H1 (cell line): ENCODE results near the gene LRBA. TPM values are rescaled to one million over a fixed set of nuclear protein-coding genes. Genes with fewer than 3 reads are reported as not detected.

Experiments used
- CTCF ChIA-PET: fragments of 300-600 bp; sonication (Branson Sonifier 250); formaldehyde crosslinking; loops from one replicate; lab custom pipeline; 2021; ENCODE audit not compliant: partially characterized antibody; lab: Charles Lee
- POLR2A ChIA-PET: fragments of 300-600 bp; sonication (Branson Sonifier 250); formaldehyde crosslinking; loops from one replicate; lab custom pipeline; 2021; ENCODE audit warnings: inconsistent platforms; ENCODE audit not compliant: partially characterized antibody; lab: Charles Lee
- DNase-seq, 2 experiments: peaks; one replicate each; pipeline versions ENCODE4 v3.0.0 to v3.0.0-alpha.2; 2010 to 2022; ENCODE audit warnings: low spot score in 2 of 2, low read depth in 1 of 2, mixed read lengths in 1 of 2
- FAIRE-seq: peaks from 2 replicates; lab custom pipeline; 2011; peaks lifted over from hg19 to GRCh38; lab: Jason Lieb, UNC
- H2AFZ ChIP-seq: 2 replicates; pipeline ENCODE4 v1.8.1; 2012; ENCODE audit warnings: low read length, inconsistent platforms
- H2AK5ac ChIP-seq: 2 replicates; pipeline ENCODE4 v1.6.1; 2013; ENCODE audit warnings: low read depth, low read length
- H2BK120ac ChIP-seq: replicated peaks from 2 replicates; pipeline ENCODE3; 2013; ENCODE audit warnings: low read depth, low read length, inconsistent platforms
- H2BK12ac ChIP-seq: 2 replicates; pipeline ENCODE4 v1.6.1; 2013; ENCODE audit warnings: low read depth, low read length
- H2BK15ac ChIP-seq: 2 replicates; pipeline ENCODE4 v1.6.1; 2013; ENCODE audit warnings: low read length
- H2BK20ac ChIP-seq: 2 replicates; pipeline ENCODE4 v1.6.1; 2013; ENCODE audit warnings: low read length
- H2BK5ac ChIP-seq: 2 replicates; pipeline ENCODE4 v1.6.1; 2013; ENCODE audit warnings: low read depth, low read length
- H3K14ac ChIP-seq: 2 replicates; pipeline ENCODE4 v1.6.1; 2013; ENCODE audit warnings: inconsistent platforms; ENCODE audit not compliant: insufficient read length
- H3K18ac ChIP-seq: 2 replicates; pipeline ENCODE4 v1.6.1; 2013; ENCODE audit warnings: low read length; ENCODE audit errors: extremely low read depth
- H3K23ac ChIP-seq: 2 replicates; pipeline ENCODE4 v1.6.1; 2013; ENCODE audit warnings: inconsistent platforms; ENCODE audit not compliant: insufficient read length
- H3K23me2 ChIP-seq: 2 replicates; pipeline ENCODE4 v1.6.1; 2013; ENCODE audit warnings: low read depth, low read length
- H3K27ac ChIP-seq: 2 replicates; pipeline ENCODE4 v1.6.1; 2011; ENCODE audit warnings: low read depth, low read length, inconsistent platforms
- H3K27me3 ChIP-seq, 4 experiments: replicated peaks in 1 of 4; 1 replicate in 1 of 4; 2 replicates in 3 of 4; pipeline versions ENCODE4 v1.6.1 to v1.8.1; 2011 to 2013; ENCODE audit warnings: low read length in 3 of 4, mild to moderate bottlenecking in 3 of 4, inconsistent platforms in 2 of 4, mixed read lengths in 2 of 4, moderate library complexity in 1 of 4; ENCODE audit not compliant: control insufficient read depth in 3 of 4, insufficient read depth in 3 of 4; ENCODE audit errors: extremely low read depth in 1 of 4
- H3K36me3 ChIP-seq, 4 experiments: 2 replicates each; pipeline versions ENCODE4 v1.6.1 to v1.8.1; 2011 to 2013; ENCODE audit warnings: mild to moderate bottlenecking in 4 of 4, low read length in 3 of 4, moderate library complexity in 2 of 4, control low read depth in 1 of 4, inconsistent platforms in 1 of 4; ENCODE audit not compliant: insufficient read depth in 4 of 4, control insufficient read depth in 2 of 4
- H3K4ac ChIP-seq: replicated peaks from 2 replicates; pipeline ENCODE3; 2013; ENCODE audit warnings: low read length, low read depth, mixed read lengths, inconsistent platforms; ENCODE audit not compliant: insufficient read length
- H3K4me1 ChIP-seq, 4 experiments: replicated peaks in 1 of 4; 1 replicate in 1 of 4; 2 replicates in 3 of 4; pipeline versions ENCODE4 v1.6.1 to v1.8.1; 2011 to 2013; ENCODE audit warnings: low read length in 3 of 4, inconsistent platforms in 2 of 4, mixed read lengths in 1 of 4; ENCODE audit not compliant: insufficient read depth in 4 of 4, control insufficient read depth in 3 of 4
- H3K4me2 ChIP-seq, 2 experiments: 2 replicates each; pipeline versions ENCODE4 v1.6.1 to v1.8.1; 2011 to 2013; ENCODE audit warnings: low read depth in 2 of 2, low read length in 2 of 2, control low read depth in 1 of 2, inconsistent platforms in 1 of 2, mild to moderate bottlenecking in 1 of 2; ENCODE audit not compliant: insufficient read depth in 1 of 2
- H3K4me3 ChIP-seq, 4 experiments: fragments of 200-600, 300-600 bp in 1 of 4; sonication (generic), shearing (Covaris generic), sonication (Bioruptor Twin) in 1 of 4; 2 replicates each; pipeline versions ENCODE4 v1.5.1 to v1.8.1; 2011 to 2016; ENCODE audit warnings: low read length in 4 of 4, low read depth in 3 of 4, control low read depth in 2 of 4, inconsistent platforms in 2 of 4, mild to moderate bottlenecking in 2 of 4, mixed read lengths in 1 of 4, moderate library complexity in 1 of 4; ENCODE audit not compliant: insufficient read depth in 2 of 4; ENCODE audit errors: extremely low read depth in 1 of 4
- H3K56ac ChIP-seq: replicated peaks from 2 replicates; pipeline ENCODE3; 2013; ENCODE audit warnings: low read depth, mild to moderate bottlenecking, mixed read lengths, low read length, inconsistent platforms; ENCODE audit not compliant: insufficient read length
- H3K79me1 ChIP-seq: 2 replicates; pipeline ENCODE4 v1.6.1; 2013; ENCODE audit warnings: low read depth, low read length, control low read depth
- H3K79me2 ChIP-seq, 2 experiments: 2 replicates each; pipeline versions ENCODE4 v1.6.1 to v1.8.1; 2012 to 2013; ENCODE audit warnings: low read length in 2 of 2, mild to moderate bottlenecking in 2 of 2, inconsistent platforms in 1 of 2; ENCODE audit not compliant: insufficient read depth in 2 of 2, control insufficient read depth in 1 of 2
- H3K9ac ChIP-seq, 4 experiments: replicated peaks in 1 of 4; 1 replicate in 1 of 4; 2 replicates in 3 of 4; pipeline versions ENCODE4 v1.6.1 to v1.8.1; 2011 to 2013; ENCODE audit warnings: low read depth in 3 of 4, low read length in 3 of 4, control low read depth in 2 of 4, mild to moderate bottlenecking in 2 of 4, moderate library complexity in 2 of 4, inconsistent platforms in 1 of 4; ENCODE audit errors: extremely low read depth in 1 of 4
- H3K9me3 ChIP-seq, 2 experiments: 2 replicates each; pipeline versions ENCODE4 v1.6.1 to v1.8.1; 2012 to 2013; ENCODE audit warnings: mild to moderate bottlenecking in 2 of 2, moderate library complexity in 2 of 2, control low read depth in 1 of 2, inconsistent platforms in 1 of 2, low read depth in 1 of 2, low read length in 1 of 2, mixed read lengths in 1 of 2; ENCODE audit not compliant: insufficient read depth in 2 of 2
- H4K20me1 ChIP-seq, 2 experiments: replicated peaks in 1 of 2; 2 replicates each; pipeline versions ENCODE3 to v1.8.1; 2011 to 2013; ENCODE audit warnings: inconsistent platforms in 2 of 2, low read length in 2 of 2, mild to moderate bottlenecking in 1 of 2; ENCODE audit not compliant: insufficient read depth in 2 of 2, control insufficient read depth in 1 of 2
- H4K5ac ChIP-seq: 2 replicates; pipeline ENCODE4 v1.6.1; 2013; ENCODE audit warnings: low read length, low read depth, mixed read lengths, inconsistent platforms; ENCODE audit not compliant: insufficient read length
- H4K8ac ChIP-seq: 2 replicates; pipeline ENCODE4 v1.8.0; 2013; ENCODE audit warnings: mild to moderate bottlenecking, moderate library complexity, low read length, inconsistent platforms; ENCODE audit not compliant: insufficient read depth; ENCODE audit errors: extremely low read depth
- H4K91ac ChIP-seq: replicated peaks from 2 replicates; pipeline ENCODE3; 2013; ENCODE audit warnings: low read length, mixed read lengths, inconsistent platforms; ENCODE audit not compliant: insufficient read length
- ATF3 ChIP-seq: IDR thresholded peaks from 2 replicates; pipeline ENCODE4 v1.6.1; 2011; ENCODE audit warnings: low read depth, mild to moderate bottlenecking, low read length; ENCODE audit not compliant: insufficient read depth
- CBX8 ChIP-seq: fragments of 300-800, 300-1000 bp; sonication (generic); IDR thresholded peaks from 2 replicates; pipeline ENCODE4 v1.7.1; 2016; ENCODE audit warnings: low read depth, low read length, borderline replicate concordance
- EGR1 ChIP-seq: IDR thresholded peaks from 2 replicates; pipeline ENCODE4 v1.6.1; 2011; ENCODE audit warnings: low read depth, low read length, borderline replicate concordance
- EP300 ChIP-seq, 2 experiments: IDR thresholded peaks; 1 replicate in 1 of 2; 2 replicates in 1 of 2; pipeline ENCODE4 v1.6.1; 2011 to 2012; ENCODE audit warnings: low read depth in 2 of 2, low read length in 2 of 2, mild to moderate bottlenecking in 2 of 2, borderline replicate concordance in 1 of 2, inconsistent platforms in 1 of 2, moderate library complexity in 1 of 2
- GABPA ChIP-seq: IDR thresholded peaks from 2 replicates; pipeline ENCODE4 v1.6.1; 2011; ENCODE audit warnings: mild to moderate bottlenecking, low read length, moderate library complexity, borderline replicate concordance; ENCODE audit not compliant: insufficient read depth
- POLR2A ChIP-seq, 2 experiments: IDR thresholded peaks; 1 replicate in 1 of 2; 2 replicates in 1 of 2; pipeline ENCODE4 v1.6.1; 2011; ENCODE audit warnings: low read depth in 2 of 2, low read length in 2 of 2, mild to moderate bottlenecking in 2 of 2; ENCODE audit errors: control extremely low read depth in 1 of 2
- SAP30 ChIP-seq: fragments of 300-600 bp; sonication (generic); IDR thresholded peaks from 2 replicates; pipeline ENCODE4 v1.7.1; 2012; ENCODE audit warnings: low read length, moderate library complexity, mild to moderate bottlenecking, inconsistent platforms; ENCODE audit not compliant: insufficient read depth, insufficient replicate concordance
- SP2 ChIP-seq: IDR thresholded peaks from 2 replicates; pipeline ENCODE4 v1.6.1; 2012; ENCODE audit warnings: mild to moderate bottlenecking, low read length, inconsistent platforms
- SRF ChIP-seq: IDR thresholded peaks from 2 replicates; pipeline ENCODE4 v1.6.1; 2011; ENCODE audit warnings: mild to moderate bottlenecking, low read depth, low read length, moderate library complexity
- SUZ12 ChIP-seq: fragments of 200-600 bp; sonication (generic); IDR thresholded peaks from 2 replicates; pipeline ENCODE4 v1.6.1; 2012; ENCODE audit warnings: mild to moderate bottlenecking, inconsistent platforms, low read length, moderate library complexity, mixed read lengths
- TAF7 ChIP-seq: optimal IDR thresholded peaks from 2 replicates; pipeline ENCODE3; 2011; ENCODE audit warnings: low read depth, mild to moderate bottlenecking, inconsistent platforms, low read length, moderate library complexity, borderline replicate concordance
- WGBS, 2 experiments: shearing (Covaris generic) in 1 of 2; methylation state at CpG; one replicate each; pipeline versions ENCODE4 v1.1.6 to v1.1.7; 2013 to 2015; ENCODE audit warnings: low lambda C conversion rate in 2 of 2, mixed read lengths in 2 of 2, inconsistent platforms in 1 of 2, low coverage in 1 of 2, missing lambda C conversion rate in 1 of 2; ENCODE audit not compliant: insufficient replicate concordance in 2 of 2, insufficient coverage in 1 of 2, insufficient read length in 1 of 2; ENCODE audit errors: extremely low coverage in 1 of 2, missing lambda C conversion rate in 1 of 2; 5-methylcytosine and 5-hydroxymethylcytosine counted together
- polyA plus RNA-seq, 7 experiments: library from polyadenylated mRNA; depleted of rRNA in 3 of 7; stranded (reverse) in 5 of 7; unstranded in 2 of 7; fragments of >200 nt in 5 of 7; fragments of 200-250 nt in 2 of 7; gene quantifications; 1 replicate in 5 of 7; 2 replicates in 1 of 7; 4 replicates in 1 of 7; pipeline versions ENCODE4 v1.2.1 to v1.2.3, GENCODE V29; 2011 to 2013; ENCODE audit warnings: missing spikeins in 2 of 7, mixed read lengths in 2 of 7
- total RNA-seq: library from RNA; stranded (reverse); fragmentation: NEBNext Ultra II Directional; extraction: Animal tissue kit (Norgen Biotek cat#: 25700); gene quantifications from 2 replicates; pipeline ENCODE4 v1.2.1, GENCODE V29; 2021

Gene LRBA
- total and polyA plus RNA-seq, 2 of the 8 experiments (the other 6 are each of a cell fraction or from before 2014, with no cell fraction given): 54.6 to 83.2 TPM

- no peak overlapping the region for H2AK5ac ChIP-seq
- H3K56ac ChIP-seq: no peak overlapping the region
- H3K79me1 ChIP-seq: no peaks in the 10 kb centered on the region
- H3K4ac ChIP-seq: no peak overlapping the region
- no peak for FAIRE-seq
- no peak overlapping the region for H3K14ac ChIP-seq
- H2BK120ac ChIP-seq: no peak overlapping the region
- H4K5ac ChIP-seq: no peak overlapping the region
- no peaks in the 10 kb centered on the region for H3K4me1 ChIP-seq
- no peak overlapping the region for H2BK20ac ChIP-seq
- no peak overlapping the region for H2BK12ac ChIP-seq
- H3K23ac ChIP-seq: no peak overlapping the region
- no peak overlapping the region for H2AFZ ChIP-seq
- H3K4me3 ChIP-seq: no peak overlapping the region
- H4K20me1 ChIP-seq: no peaks in the 10 kb centered on the region
- POLR2A ChIA-PET: no interaction called here
- H3K23me2 ChIP-seq: no peaks in the 10 kb centered on the region
- 90 to 100% methylated on average over 1 to 2 of the region's 2 CpGs for WGBS, 2 experiments
- no peaks in the 10 kb centered on the region for H3K36me3 ChIP-seq
- CTCF ChIA-PET: no interaction called here
- no peak overlapping the region for H3K4me2 ChIP-seq
- no peaks in the 10 kb centered on the region for H3K27me3 ChIP-seq
- no peaks in the 10 kb centered on the region for H3K79me2 ChIP-seq
- no peak for DNase-seq
- H3K18ac ChIP-seq: no peak overlapping the region
- H2BK5ac ChIP-seq: no peak overlapping the region
- no peak overlapping the region for H3K9ac ChIP-seq
- H4K91ac ChIP-seq: no peak overlapping the region
- no peaks in the 10 kb centered on the region for H3K9me3 ChIP-seq
- H3K27ac ChIP-seq: no peak overlapping the region
- no peak for TF ChIP-seq ATF3
- no peak for TF ChIP-seq TAF7
- no peak for TF ChIP-seq SAP30
- no peak for TF ChIP-seq SP2
- TF ChIP-seq GABPA: no peak
- no peak for TF ChIP-seq CBX8
- no peak for TF ChIP-seq POLR2A (IDR thresholded peaks at IDR 0.05; ENCODE audit: control extremely low read depth in 1 of 2, low read depth in 2 of 2, low read length in 2 of 2)
- no peak for TF ChIP-seq EGR1
- TF ChIP-seq SUZ12: no peak
- TF ChIP-seq SRF: no peak
- TF ChIP-seq EP300 (IDR thresholded peaks at IDR 0.05; ENCODE audit: borderline replicate concordance in 1 of 2, low read depth in 2 of 2, low read length in 2 of 2): no peak
- no peak overlapping the region for H4K8ac ChIP-seq
- H2BK15ac ChIP-seq: no peak overlapping the region
These were observed 249.9 kb downstream of the LRBA start for GRCh38 chr4:150765216-150765615.
